ENCODE measurements around the gene ZSCAN26. TPM values are rescaled to one million over a fixed set of nuclear protein-coding genes. Genes with fewer than 3 reads are reported as not detected.
A peak's percentile ranks its signal among the peaks of the same experiment; 100 is the strongest.

The ZSCAN26 gene
- total RNA-seq, 1 donor, result 20.8 TPM

- TF ChIP-seq, protein P1, sequence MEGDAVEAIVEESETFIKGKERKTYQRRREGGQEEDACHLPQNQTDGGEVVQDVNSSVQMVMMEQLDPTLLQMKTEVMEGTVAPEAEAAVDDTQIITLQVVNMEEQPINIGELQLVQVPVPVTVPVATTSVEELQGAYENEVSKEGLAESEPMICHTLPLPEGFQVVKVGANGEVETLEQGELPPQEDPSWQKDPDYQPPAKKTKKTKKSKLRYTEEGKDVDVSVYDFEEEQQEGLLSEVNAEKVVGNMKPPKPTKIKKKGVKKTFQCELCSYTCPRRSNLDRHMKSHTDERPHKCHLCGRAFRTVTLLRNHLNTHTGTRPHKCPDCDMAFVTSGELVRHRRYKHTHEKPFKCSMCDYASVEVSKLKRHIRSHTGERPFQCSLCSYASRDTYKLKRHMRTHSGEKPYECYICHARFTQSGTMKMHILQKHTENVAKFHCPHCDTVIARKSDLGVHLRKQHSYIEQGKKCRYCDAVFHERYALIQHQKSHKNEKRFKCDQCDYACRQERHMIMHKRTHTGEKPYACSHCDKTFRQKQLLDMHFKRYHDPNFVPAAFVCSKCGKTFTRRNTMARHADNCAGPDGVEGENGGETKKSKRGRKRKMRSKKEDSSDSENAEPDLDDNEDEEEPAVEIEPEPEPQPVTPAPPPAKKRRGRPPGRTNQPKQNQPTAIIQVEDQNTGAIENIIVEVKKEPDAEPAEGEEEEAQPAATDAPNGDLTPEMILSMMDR (IDR thresholded peaks at IDR 0.05; ENCODE audit: insufficient read depth, low read length), result no peak
- DNase-seq (ENCODE audit: low read depth), result peak; percentile 92
- peak within 1 kb of the TSS; percentile 83 for H3K4me3 ChIP-seq (ENCODE audit: low read depth, low read length)
Observed at GRCh38 chr6:28225056-28225834, 41.7 kb upstream of the ZSCAN26 start, which contains the start of gene ZSCAN9. Gene ZSCAN9 (plus strand): TSS chr6:28225275. CDS start chr6:28227085, 1,810 bp downstream.

DNA sequence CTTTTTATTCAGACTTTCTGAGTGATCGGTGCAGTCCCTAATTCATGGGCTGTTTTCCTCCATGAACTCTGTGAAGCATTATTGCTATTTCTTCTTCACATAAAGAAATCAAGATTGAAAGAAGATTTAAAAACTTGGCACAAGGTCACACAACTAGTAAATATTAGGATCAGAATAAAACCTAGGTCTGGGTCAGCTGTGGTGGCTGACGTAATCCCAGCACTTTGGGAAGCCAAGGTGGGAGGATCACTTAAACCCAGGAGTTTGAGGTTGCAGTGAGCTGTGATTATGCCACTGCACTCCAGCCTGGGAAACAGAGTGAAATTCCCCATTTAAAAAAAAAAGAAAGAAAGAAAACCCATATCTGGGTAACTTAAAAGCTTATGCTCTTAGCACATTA, 40.5 kb upstream of the ZSCAN26 start:
- TF ChIP-seq, protein P1 (IDR thresholded peaks at IDR 0.05; ENCODE audit: insufficient read depth, low read length), result no peak
- H3K4me3 ChIP-seq (ENCODE audit: low read depth, low read length), result peak overlapping the region; percentile 83
- no peak for DNase-seq (ENCODE audit: low read depth)

DNA sequence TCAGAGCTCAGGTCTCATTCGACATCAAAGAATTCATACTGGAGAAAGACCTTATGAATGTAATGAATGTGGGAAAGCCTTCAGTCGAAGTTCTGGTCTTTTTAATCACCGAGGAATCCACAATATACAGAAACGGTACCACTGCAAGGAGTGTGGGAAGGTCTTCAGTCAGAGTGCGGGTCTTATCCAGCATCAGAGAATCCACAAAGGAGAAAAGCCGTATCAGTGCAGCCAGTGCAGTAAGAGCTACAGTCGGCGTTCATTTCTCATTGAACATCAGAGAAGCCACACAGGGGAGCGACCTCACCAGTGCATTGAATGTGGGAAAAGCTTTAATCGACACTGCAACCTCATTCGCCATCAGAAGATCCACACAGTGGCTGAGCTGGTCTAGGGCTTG, 34.2 kb upstream of the ZSCAN26 start:
- TF ChIP-seq, protein P1 (IDR thresholded peaks at IDR 0.05; ENCODE audit: insufficient read depth, low read length), result no peak
- no peak for DNase-seq (ENCODE audit: low read depth)
- H3K4me3 ChIP-seq (ENCODE audit: low read depth, low read length), result no peak overlapping the region

DNA sequence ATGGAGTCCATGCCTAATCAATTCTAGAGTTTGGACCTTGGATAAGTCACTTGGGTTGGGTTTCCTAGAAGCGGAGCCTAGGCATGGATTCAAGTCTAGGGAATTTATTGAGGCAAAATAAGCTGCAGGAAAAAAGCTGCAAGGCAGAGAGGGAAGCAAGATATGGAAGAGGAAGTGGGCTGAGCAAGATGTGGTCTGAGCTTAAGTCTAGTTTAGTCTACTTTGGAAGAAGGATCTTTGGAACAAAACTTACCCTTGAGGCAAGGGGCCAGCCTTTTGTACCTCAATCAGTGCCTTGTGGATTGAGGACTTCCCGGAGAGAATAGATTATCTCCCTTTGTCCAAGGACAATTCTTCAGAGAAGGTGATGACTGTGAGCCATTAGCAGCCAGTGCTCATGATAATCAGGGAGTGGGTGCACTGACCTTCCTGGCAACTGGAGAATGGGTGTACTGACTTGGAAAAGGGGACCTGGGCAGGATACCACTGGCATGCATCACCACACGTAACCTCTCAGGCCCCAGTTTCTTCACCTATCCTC, 31.0 kb upstream of the ZSCAN26 start:
- DNase-seq (ENCODE audit: low read depth), result no peak

GRCh38 chr6:28239636-28240035, 27.3 kb upstream of the ZSCAN26 start:
- DNase-seq (ENCODE audit: low read depth), result no peak
- no peak overlapping the region for H3K4me3 ChIP-seq (ENCODE audit: low read depth, low read length)
- TF ChIP-seq, protein P1 (IDR thresholded peaks at IDR 0.05; ENCODE audit: insufficient read depth, low read length), result no peak

More for the DNA sequence above, 31.0 kb upstream of the ZSCAN26 start:
- no peak overlapping the region for H3K4me3 ChIP-seq (ENCODE audit: low read depth, low read length)
- TF ChIP-seq, protein P1 (IDR thresholded peaks at IDR 0.05; ENCODE audit: insufficient read depth, low read length), result no peak

- DNase-seq (ENCODE audit: low read depth), result no peak
- TF ChIP-seq, protein P1 (IDR thresholded peaks at IDR 0.05; ENCODE audit: insufficient read depth, low read length), result no peak
- no peak overlapping the region for H3K4me3 ChIP-seq (ENCODE audit: low read depth, low read length)
Observed at GRCh38 chr6:28240471-28240870, 26.5 kb upstream of the ZSCAN26 start.
